ENCODE results near the gene DDHD1.

The DDHD1 gene

GRCh38 chr14:53027562-53027961, 125.6 kb downstream of the DDHD1 start:
- DNase-seq, result no peak

- no peak for DNase-seq
Observed at GRCh38 chr14:53027041-53027440, 126.1 kb downstream of the DDHD1 start.

DNA sequence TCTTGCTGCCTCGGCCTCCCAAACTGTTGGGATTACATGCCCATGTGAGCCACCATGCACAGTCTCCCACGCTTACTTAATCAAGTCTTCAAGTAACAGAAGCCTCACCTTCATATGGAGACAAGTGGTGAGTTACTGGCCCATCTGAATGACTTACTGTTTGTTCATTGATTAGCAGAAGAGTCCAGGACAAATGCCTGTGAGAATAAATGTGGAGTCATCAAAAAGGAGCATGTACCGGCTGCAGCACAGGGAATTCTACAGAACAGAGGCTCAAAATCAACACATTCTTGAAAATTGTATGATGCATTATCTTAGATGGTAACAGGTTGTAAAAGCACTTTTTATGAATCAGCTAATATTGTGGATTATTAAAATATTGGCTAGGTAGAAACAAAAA, 129.8 kb downstream of the DDHD1 start:
- DNase-seq, result no peak

DNA sequence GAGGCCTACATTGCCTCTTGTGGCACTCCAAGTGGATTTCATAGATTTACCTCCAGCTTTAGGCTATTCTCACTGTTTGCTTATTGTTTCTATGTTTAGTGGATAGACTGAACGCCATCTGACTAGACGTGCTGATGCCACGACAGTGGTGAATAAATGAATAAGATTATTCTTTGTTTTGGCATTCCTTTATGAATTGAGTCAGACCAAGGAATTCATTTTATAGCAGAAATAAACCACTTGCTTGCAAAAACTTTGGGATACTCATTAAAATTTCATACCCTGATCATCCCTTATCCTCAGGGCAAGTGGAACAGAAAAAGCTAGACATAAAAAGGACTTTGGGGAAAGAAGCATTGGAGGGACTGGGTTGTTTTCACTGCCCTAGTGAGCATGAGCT, 130.5 kb downstream of the DDHD1 start:
- DNase-seq, result no peak

DNA sequence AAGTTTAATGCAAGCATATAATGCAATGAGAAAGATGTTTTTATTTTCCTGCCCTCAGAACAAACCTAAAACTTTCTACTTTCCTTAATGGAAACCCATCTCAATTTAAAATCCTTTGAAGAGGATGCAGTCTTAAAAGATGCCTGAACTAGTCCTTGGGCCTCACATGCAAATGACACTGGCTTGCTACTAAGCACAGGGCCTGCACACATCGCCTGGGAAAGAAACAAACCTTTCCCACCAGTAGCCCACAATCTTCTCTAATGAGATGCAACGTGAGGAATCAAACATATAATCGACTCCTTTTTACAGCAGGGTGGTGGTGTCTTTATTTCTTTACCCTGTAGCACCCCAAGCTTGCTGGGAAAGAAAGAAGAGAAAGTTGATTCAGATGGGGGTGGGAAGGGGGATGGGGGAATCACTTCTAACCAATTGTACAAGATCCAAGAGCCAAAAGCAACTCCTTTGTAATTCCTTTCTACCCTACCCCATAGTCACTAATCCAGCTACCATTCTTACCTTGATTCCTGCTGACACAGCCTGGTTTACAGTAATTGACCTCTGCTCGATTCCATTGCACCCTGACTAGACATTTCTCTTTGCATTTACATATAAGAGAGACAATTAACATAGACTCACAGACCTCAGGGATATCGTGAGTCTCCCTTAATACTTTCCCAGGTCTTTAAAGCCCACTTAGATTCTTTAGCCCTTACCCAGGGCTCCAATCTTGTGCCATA, 132.8 kb downstream of the DDHD1 start:
- no peak for DNase-seq

DNA sequence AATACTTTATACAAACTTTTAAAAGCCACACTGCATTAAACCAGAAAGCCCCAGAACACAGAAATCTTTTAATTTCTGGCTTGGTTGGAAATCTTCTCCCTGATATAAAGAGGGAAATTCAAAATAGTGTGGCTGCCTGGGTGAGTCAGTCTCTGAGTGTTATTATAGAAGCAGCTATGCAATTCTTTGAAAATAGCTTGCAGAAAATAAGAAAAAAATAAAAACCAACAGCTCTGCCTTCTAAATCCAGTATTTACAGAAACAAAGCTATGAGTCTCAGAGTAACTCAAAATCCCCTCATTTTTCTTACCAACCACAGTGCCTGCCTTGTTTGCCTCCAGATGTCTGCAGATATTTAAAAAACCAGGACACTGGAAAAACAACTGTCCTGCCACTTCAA, 133.7 kb downstream of the DDHD1 start:
- DNase-seq, result no peak

DNA sequence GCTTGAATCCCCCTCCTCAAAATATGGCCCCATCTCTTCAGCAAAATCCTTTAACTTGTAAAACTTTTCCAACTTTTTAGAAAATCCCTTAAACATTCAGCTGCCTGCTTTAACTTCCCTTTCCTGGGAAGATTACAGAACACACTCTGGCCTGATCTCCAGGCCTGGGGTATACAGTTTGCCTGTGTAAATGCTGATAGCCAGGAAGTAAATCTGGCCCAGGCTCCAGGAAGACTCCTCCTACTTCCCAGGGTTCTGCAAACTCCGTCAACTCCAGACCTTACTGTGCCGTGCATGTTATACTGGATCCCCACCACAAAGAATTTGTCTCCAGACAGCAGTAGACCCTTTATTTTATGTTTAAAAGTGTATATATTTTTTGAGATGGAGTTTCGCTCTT, 135.3 kb downstream of the DDHD1 start:
- DNase-seq, result no peak

DNA sequence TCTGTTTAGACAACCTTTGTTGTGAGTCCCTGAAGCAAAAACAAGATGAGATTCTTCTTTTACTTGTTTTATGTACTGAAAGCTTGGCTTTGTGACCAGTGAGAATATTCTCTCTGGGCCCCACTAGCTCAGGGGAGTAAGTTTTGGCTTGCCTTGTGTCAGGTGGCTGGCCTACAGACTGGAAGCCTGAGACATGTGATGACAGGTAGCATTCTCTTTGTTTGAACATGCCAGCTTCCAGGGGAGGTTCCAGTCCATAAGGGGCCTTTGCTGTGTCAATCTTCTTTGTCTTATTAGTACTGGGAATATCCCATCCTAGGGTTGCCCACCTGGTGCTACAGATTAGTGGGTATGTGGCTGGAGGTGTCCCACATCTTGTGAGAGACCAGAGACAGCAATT, 136.2 kb downstream of the DDHD1 start:
- no peak for DNase-seq

DNA sequence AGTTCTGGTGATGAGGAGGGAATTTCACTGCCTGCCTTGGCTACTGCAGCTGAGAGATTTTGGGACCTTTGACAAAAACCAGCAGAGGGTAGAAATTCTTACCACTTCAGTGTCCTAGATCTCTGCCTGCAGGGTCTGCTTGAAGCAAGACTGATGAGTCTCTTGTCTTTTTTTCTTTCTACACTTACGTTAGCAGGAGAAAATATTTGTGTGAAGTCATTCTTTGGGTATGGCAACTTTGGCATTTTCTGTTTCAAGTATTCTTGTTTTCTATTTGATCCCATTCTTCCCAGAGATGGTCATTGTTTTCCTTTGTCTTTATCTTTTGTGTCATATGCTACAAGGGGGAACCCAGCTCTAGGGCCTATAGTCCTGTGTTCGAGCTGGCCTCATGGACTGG, 136.6 kb downstream of the DDHD1 start:
- no peak for DNase-seq

DNA sequence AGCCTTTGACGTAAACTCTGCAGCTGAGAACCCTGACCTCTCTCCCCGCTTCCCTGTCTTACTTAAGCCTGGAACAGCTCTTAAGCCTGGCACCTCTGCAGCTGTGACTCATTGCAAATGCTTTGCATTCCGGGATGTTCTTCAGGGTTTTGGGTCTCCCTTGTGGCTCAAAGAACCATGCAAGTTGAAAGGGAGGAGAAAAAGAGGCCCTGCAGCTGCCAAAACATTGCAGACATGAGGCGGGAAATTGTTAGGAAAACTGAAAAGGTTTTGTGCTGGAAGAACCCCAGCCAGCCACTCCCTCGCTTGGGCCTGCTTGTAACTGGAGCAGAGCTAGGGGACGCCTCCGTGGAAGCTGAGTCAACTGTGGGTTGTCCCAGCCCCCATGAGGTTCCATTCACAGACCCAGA, 142.1 kb downstream of the DDHD1 start:
- no peak for DNase-seq

DNA sequence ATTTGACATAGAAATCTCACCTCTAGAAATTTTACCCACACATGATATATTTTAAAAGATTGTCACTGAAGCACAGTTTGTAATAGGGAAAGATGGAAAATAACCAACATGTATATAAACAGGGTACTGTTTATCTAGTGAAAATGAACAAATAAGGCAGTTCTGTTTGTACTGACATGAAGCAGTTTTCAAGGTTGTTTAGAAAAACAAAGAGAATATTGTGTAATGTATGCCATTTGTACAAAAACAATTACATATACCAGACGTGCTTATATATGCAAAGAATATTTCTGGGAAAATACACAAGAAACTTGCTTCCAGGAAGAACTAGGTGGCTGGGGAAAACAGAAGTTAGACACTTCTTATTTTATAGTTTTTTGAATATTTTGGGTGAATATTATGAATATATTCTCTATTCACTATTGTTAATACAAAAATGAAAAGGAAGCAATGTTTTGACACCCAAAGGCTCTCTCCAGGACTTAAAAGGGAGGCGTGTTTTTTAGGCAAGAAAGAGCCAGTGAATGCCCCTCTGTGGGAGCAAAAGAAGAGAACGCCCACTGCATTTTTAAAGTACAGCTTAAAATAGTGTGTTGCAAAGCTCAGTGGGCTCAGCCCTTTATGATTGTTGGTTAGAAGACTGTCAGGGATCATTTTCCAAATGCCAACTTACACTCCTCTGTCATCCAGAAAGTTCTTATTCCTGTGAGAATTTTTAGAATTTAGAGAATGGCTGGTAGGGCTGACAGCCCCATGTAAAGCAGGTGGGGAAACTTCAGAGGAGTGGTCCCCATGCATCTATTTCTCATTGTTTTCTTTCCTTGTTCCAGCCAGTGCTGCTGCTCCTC, 142.7 kb downstream of the DDHD1 start:
- no peak for DNase-seq

- no peak for DNase-seq
Observed at GRCh38 chr14:53006931-53007562, 146.1 kb downstream of the DDHD1 start.

DNA sequence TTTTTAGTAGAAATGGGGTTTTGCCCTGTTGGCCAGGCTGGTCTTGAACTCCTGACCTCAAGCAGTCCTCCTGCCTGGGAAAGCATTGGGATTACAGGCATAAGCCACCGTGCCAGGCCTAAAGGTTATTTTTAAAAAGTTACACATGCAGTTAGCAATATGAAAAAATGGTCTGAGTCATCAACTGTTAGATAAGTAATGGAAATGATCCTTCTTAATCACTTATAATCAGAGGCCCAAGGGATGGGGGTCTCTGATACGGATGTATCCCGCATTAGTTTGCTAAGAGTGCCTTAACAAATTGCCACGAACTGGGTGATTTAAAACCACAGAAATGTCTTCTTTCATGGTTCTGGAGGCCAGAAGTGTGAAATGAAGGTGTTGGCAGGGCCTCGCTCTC, 148.1 kb downstream of the DDHD1 start:
- no peak for DNase-seq

- DNase-seq, result no peak
Observed at GRCh38 chr14:53003776-53004175, 149.3 kb downstream of the DDHD1 start.

- no peak for DNase-seq
Observed at GRCh38 chr14:53002576-53002975, 150.5 kb downstream of the DDHD1 start.

DNA sequence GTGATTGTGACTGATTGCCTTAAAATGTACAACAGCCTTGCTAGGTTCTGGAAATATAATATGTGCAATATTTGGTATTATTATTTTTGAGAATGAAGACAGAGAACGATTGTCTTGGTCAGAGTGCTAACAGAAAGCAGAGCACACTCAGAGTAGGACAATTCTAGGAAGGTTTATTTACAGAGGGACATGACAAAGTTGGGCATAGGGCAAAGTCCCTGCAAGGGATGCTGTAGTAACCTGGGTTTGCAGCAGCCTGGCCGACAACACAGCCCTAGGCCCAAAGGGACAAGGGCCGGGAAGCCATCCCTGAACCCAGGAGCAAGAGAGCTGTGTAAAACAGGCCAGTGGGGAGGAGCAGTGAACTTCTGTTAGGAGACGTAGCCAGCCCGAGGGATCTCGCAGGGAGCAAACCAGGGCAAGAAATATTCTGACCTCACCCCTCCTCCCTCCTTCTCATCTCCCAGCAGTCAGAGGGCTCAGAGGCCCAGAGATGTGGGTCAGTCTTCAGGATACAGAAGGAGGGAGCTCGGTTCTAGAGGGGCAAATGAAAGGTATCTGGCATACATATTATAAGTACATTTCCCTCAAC, 151.2 kb downstream of the DDHD1 start:
- no peak for DNase-seq

- no peak for DNase-seq
Observed at GRCh38 chr14:52998376-52999015, 154.6 kb downstream of the DDHD1 start.

DNA sequence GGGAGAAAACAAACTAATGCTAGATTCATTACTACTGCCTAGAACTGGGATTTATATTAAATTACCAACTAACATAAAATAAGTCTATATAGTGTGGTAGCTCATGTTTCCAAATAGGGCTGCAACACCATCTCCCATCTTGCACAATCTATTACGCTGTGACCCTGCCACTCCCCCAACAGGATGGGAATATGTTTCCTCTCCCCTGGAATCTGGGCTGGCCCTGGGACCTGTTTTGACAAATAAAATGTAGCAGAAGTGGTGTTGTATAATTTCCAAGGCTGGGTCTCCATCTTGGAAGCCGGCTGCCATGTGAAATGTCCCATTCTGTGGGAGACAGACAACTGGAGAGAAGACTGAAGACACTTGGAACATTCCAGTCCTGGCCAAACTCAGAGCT, 156.6 kb downstream of the DDHD1 start:
- no peak for DNase-seq

DNA sequence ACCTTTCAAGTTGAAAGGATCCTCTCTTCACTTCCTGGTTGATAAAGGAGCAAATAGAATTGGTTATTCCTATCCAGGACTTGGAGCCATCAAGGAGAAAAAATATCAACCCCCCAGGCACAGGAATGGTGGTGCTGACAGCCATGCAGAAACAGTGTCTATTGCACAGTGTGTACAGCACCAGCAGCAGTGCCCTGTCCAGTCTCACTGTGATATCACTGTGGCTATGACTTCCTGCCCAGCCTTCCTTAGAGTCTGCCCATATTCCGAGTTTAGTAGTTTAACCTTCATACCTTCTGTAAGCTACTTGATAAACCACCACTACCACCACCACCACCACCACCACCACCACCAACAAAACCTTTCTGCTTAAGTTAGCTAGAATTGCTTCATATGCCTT, 157.1 kb downstream of the DDHD1 start:
- DNase-seq, result no peak

DNA sequence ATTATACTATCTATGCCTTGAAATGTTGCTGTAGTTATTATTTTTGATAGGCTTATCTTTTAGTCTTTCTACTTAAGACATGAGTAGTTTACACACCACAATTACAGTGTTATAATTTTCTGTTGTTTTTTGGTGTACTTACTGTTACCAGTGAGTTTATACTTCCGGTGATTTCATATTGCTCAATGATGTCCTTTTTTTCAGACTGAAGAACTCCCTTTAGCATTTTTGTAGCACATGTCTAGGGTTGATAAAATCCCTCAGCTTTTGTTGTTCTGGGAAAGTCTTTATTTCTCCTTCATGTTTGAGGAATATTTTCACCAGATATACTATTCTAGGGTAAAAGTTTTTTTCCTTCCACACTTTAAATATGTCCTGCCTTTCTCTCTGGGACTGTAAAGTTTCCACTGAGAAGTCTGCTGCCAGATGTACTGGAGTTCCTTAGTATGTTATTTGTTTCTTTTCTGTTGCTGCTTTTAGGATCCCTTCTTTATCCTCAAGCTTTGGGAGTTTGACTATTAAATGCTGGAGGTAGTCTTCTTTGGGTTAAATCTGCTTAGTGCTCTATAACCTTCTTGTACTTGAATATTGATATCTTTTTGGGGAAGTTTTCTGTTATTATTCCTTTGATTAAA, 160.8 kb downstream of the DDHD1 start:
- DNase-seq, result no peak

DNA sequence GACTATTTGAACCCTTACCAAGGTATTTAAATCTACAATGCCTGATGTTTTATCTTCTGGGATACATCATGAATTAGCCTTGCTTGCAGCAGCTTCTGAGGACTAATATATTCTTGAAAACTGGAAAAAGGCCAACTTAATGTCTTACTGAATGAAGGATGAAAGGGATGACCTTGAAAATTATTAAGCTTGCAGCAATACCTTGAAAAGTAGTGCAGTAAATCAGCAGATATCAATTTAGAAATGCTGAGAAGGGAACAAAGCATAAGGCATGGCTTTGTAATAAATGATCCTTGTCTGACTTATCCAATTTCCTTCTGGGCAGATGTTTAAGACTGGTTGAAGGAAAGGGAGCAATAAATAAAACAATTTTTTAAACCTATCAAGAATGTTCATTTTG, 165.0 kb downstream of the DDHD1 start:
- no peak for DNase-seq

DNA sequence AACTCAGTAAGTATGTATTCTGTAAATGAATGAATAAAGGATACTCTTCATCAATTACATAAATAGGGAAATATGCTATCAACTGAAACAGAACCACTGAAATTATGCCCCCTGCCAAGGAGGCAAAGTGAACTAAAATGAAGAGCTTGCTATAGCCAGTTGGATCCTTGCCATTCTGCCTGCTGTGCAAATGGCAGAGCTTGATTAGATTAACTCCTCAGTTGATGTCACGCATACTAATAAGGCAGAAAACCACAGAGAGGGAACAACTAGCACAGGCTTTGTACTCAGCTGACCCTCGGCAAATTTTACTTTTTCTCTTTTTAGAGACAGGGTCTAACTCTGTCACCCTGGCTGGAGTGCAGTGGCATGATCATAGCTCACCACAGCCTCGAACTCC, 165.6 kb downstream of the DDHD1 start:
- DNase-seq, result no peak

DNA sequence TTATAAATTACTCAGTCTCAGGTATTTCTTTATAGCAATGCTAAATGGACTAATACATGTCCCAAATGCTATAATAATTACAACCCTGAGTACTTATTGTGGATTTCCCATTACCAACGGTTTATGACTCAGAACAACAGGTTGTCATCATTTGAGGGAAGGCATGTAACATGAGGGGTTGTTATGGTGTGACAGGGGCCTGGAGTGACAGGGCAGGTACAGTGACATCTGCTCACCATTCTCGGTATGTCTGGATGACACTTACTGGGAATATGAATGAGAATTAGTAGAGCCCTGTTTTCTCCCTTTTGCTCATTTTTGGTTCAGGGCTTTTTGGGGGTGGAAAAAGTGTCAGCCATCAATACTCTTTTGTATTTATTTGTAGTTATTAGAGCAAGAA, 166.1 kb downstream of the DDHD1 start:
- DNase-seq, result no peak

Measured in activated naive CD4-positive, alpha-beta T cell treated with anti-CD3 and anti-CD28 coated beads, Interleukin-2, amount 50 U/mL, for 16 hours (primary cell).